SK-N-SH treated with all-trans-retinoic acid at 6 μM for 48 hours (cell line): Measurements from ENCODE around the gene UBE2M.

Source experiments
- ARNTL ChIP-seq: fragments of 450-650 bp; formaldehyde crosslinking; IDR thresholded peaks from 2 replicates; pipeline ENCODE4 v1.5.0; 2020; ENCODE audit warnings: low read depth, mild to moderate bottlenecking, moderate library complexity, borderline replicate concordance
- CREB5 ChIP-seq: fragments of 250-450 bp; sonication (Bioruptor Pico); IDR thresholded peaks from 2 replicates; pipeline ENCODE4 v1.5.1; 2020; ENCODE audit warnings: low read depth, mild to moderate bottlenecking, moderate library complexity
- ESRRG ChIP-seq: fragments of 250-450 bp; sonication (Bioruptor Pico); IDR thresholded peaks from 2 replicates; pipeline ENCODE4 v1.6.1; 2021; ENCODE audit warnings: mild to moderate bottlenecking
- GLIS3 ChIP-seq: fragments of 250-450 bp; sonication (Bioruptor Pico); IDR thresholded peaks from 2 replicates; pipeline ENCODE4 v1.5.0; 2020; ENCODE audit warnings: mild to moderate bottlenecking, moderate library complexity
- PATZ1 ChIP-seq: fragments of 250-450 bp; sonication (Bioruptor Pico); IDR thresholded peaks from 2 replicates; pipeline ENCODE4 v1.8.0; 2020; ENCODE audit warnings: mild to moderate bottlenecking, moderate library complexity, borderline replicate concordance
- TOX ChIP-seq: fragments of 250-450 bp; sonication (Bioruptor Pico); IDR thresholded peaks from 2 replicates; pipeline ENCODE4 v1.8.0; 2021; ENCODE audit warnings: mild to moderate bottlenecking, moderate library complexity, borderline replicate concordance
- ZC3H10 ChIP-seq: fragments of 250-450 bp; sonication (Bioruptor Pico); IDR thresholded peaks from 2 replicates; pipeline ENCODE4 v1.5.1; 2021; ENCODE audit warnings: mild to moderate bottlenecking, moderate library complexity
- ZFP3 ChIP-seq: fragments of 250-450 bp; sonication (Bioruptor Pico); IDR thresholded peaks from 2 replicates; pipeline ENCODE4 v1.5.0; 2020; ENCODE audit warnings: mild to moderate bottlenecking, moderate library complexity
- ZFP30 ChIP-seq: fragments of 450-650 bp; formaldehyde crosslinking; IDR thresholded peaks from 2 replicates; pipeline ENCODE4 v1.5.0; 2022; ENCODE audit warnings: mild to moderate bottlenecking, moderate library complexity
- ZNF565 ChIP-seq: fragments of 450-650 bp; formaldehyde crosslinking; conservative IDR thresholded peaks from 2 replicates; pipeline ENCODE4 v1.5.0; 2020; ENCODE audit warnings: low read depth, mild to moderate bottlenecking, moderate library complexity
- ZNF70 ChIP-seq: fragments of 450-650 bp; formaldehyde crosslinking; IDR thresholded peaks from 2 replicates; pipeline ENCODE4 v1.5.0; 2020; ENCODE audit warnings: mild to moderate bottlenecking, moderate library complexity
- ZNF8 ChIP-seq: fragments of 450-650 bp; formaldehyde crosslinking; IDR thresholded peaks from 2 replicates; pipeline ENCODE4 v1.5.0; 2020; ENCODE audit warnings: mild to moderate bottlenecking, moderate library complexity

GRCh38 chr19:58551577-58552471, 6.6 kb downstream of the UBE2M start:
- no peak for TF ChIP-seq ZNF70 (CRISPR knock-in tag)
- TF ChIP-seq ARNTL (CRISPR knock-in tag) = no peak
- TF ChIP-seq ZC3H10 (CRISPR knock-in tag) = no peak
- TF ChIP-seq PATZ1 = no peak
- no peak for TF ChIP-seq CREB5 (CRISPR knock-in tag)
- TF ChIP-seq ZNF565 (CRISPR knock-in tag) = no peak
- no peak for TF ChIP-seq ZFP3
- TF ChIP-seq ZFP30 (CRISPR knock-in tag) = no peak
- TF ChIP-seq TOX (CRISPR knock-in tag) = no peak
- TF ChIP-seq GLIS3 (CRISPR knock-in tag) = no peak
- TF ChIP-seq ZNF8 = no peak
- no peak for TF ChIP-seq ESRRG (CRISPR knock-in tag)
